ENCODE data around the gene CCL15.
"Not testable (repeated sequence)": the region's sequence is repeated elsewhere in the genome, so short reads cannot be mapped to it uniquely, and the experiment has no call there.

CCL15 gene

GRCh38 chr17:36001110-36001771, at the start of gene CCL15:
Gene CCL15, minus strand, starts transcription at chr17:36001553. Its CDS starts 61 bp downstream, at chr17:36001492.
- no peak for DNase-seq (ENCODE audit: low read depth)

- no peak for DNase-seq (ENCODE audit: low read depth)
These were observed 48.3 kb upstream of the CCL15 start for GRCh38 chr17:36049643-36050042.

GRCh38 chr17:36048066-36048465, 46.7 kb upstream of the CCL15 start:
- no peak for DNase-seq (ENCODE audit: low read depth)

- DNase-seq (ENCODE audit: low read depth), result no peak
These were observed 34.9 kb upstream of the CCL15 start for GRCh38 chr17:36036235-36036634.

GRCh38 chr17:36034127-36034526, 32.8 kb upstream of the CCL15 start:
- DNase-seq (ENCODE audit: low read depth), result no peak

GRCh38 chr17:36030956-36031355, 29.6 kb upstream of the CCL15 start:
- DNase-seq (ENCODE audit: low read depth), result no peak

- DNase-seq (ENCODE audit: low read depth), result no peak
These were observed 26.4 kb upstream of the CCL15 start for GRCh38 chr17:36027761-36028160.

- no peak for DNase-seq (ENCODE audit: low read depth)
These were observed 22.9 kb upstream of the CCL15 start for GRCh38 chr17:36024106-36024869.

- DNase-seq (ENCODE audit: low read depth), result no peak
These were observed 18.1 kb upstream of the CCL15 start for GRCh38 chr17:36019423-36019822.

- no peak for DNase-seq (ENCODE audit: low read depth)
These were observed 16.4 kb upstream of the CCL15 start, which contains the start of gene CCL23 for GRCh38 chr17:36017799-36018198. Gene CCL23, minus strand, starts transcription at chr17:36017972. Its CDS starts 75 bp downstream, at chr17:36017897.

- DNase-seq (ENCODE audit: low read depth), result no peak
These were observed 15.2 kb upstream of the CCL15 start for GRCh38 chr17:36016555-36016954.

GRCh38 chr17:36015895-36016294, 14.5 kb upstream of the CCL15 start:
- DNase-seq (ENCODE audit: low read depth), result not testable (repeated sequence)

GRCh38 chr17:36014946-36015345, 13.6 kb upstream of the CCL15 start:
- no peak for DNase-seq (ENCODE audit: low read depth)

GRCh38 chr17:36011201-36011600, 9.8 kb upstream of the CCL15 start:
- no peak for DNase-seq (ENCODE audit: low read depth)

- DNase-seq (ENCODE audit: low read depth), result no peak
These were observed 7.8 kb upstream of the CCL15 start for GRCh38 chr17:36008998-36009665.

GRCh38 chr17:36004594-36005108, 3.3 kb upstream of the CCL15 start:
- DNase-seq (ENCODE audit: low read depth), result no peak

GRCh38 chr17:36002631-36003030, 1.3 kb upstream of the CCL15 start:
- no peak for DNase-seq (ENCODE audit: low read depth)

- DNase-seq (ENCODE audit: low read depth), result no peak
These were observed 680 bp upstream of the CCL15 start for GRCh38 chr17:36001862-36002603.

GRCh38 chr17:36000732-36001109, 632 bp downstream of the CCL15 start:
- no peak for DNase-seq (ENCODE audit: low read depth)

- DNase-seq (ENCODE audit: low read depth), result no peak
These were observed 2.6 kb downstream of the CCL15 start for GRCh38 chr17:35998756-35999155.

GRCh38 chr17:35998018-35998545, 3.3 kb downstream of the CCL15 start:
- DNase-seq (ENCODE audit: low read depth), result no peak

GRCh38 chr17:35995346-35995745, 6.0 kb downstream of the CCL15 start:
- DNase-seq (ENCODE audit: low read depth), result not testable (repeated sequence)

Data from fibroblast of gingiva (primary cell).